GM12875 (cell line): ENCODE measurements around the gene RAB3A.

Source experiments
- H3K4me3 ChIP-seq: one replicate; pipeline ENCODE4 v1.5.1; 2011; ENCODE audit warnings: low read depth, low read length, control low read depth
- TF ChIP-seq, protein P1 (sequence below): IDR thresholded peaks from 2 replicates; pipeline ENCODE4 v1.5.1; 2011; ENCODE audit warnings: low read depth, mild to moderate bottlenecking, control low read depth, inconsistent platforms, low read length, moderate library complexity, borderline replicate concordance; ENCODE audit not compliant: insufficient read depth

The RAB3A gene

DNA sequence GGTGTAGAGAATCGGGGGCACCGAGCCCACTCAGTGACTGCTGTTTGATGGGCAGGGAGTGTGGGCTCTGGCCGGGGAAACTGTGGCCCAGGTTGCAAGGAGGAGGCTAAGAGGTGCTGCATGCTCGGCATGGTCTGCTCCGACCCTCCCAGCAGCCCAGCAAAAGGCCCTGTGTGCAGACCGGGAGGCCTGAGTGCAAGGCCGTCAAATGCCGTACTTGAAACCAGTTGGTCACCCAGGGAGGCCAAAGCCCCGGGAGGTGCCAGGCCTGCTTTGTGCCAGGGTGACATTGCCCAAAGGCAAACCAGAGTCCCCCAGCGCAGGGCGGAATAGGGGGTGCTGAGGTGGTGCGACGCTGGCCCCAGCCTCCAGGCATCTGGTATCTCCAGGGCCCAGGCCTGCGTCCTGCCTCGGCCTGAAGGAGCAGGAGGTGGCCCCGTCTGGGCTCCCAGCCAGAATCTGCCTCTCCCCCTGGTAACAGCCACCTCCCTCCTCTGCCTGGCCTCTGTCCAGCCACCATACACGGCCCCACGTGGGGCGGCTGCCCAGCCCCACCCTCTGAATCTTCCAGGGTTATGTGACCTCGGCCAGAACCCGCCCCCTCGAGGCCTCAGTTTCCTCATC, 46.9 kb downstream of the RAB3A start:
- H3K4me3 ChIP-seq = no peak overlapping the region
- TF ChIP-seq, protein P1, sequence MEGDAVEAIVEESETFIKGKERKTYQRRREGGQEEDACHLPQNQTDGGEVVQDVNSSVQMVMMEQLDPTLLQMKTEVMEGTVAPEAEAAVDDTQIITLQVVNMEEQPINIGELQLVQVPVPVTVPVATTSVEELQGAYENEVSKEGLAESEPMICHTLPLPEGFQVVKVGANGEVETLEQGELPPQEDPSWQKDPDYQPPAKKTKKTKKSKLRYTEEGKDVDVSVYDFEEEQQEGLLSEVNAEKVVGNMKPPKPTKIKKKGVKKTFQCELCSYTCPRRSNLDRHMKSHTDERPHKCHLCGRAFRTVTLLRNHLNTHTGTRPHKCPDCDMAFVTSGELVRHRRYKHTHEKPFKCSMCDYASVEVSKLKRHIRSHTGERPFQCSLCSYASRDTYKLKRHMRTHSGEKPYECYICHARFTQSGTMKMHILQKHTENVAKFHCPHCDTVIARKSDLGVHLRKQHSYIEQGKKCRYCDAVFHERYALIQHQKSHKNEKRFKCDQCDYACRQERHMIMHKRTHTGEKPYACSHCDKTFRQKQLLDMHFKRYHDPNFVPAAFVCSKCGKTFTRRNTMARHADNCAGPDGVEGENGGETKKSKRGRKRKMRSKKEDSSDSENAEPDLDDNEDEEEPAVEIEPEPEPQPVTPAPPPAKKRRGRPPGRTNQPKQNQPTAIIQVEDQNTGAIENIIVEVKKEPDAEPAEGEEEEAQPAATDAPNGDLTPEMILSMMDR = no peak

DNA sequence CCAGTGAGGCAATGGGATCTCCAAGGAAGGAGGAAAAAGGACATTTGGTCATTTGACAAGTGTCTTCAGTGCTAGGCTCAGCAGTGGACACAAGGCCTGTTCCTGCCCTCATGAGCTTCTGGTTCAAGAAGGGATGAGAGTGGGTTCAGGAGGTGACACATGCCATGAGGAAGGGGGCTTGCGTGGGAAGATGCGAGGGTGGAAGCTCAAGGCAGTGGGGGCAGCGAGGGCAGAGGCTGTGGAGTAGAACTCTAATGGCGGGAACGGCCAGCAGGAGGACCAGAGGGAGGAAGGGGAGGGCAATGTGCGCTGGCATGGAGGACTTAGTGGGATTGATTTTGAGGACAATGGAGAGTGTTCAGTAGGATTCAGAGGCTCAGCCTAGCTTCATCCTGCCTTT, 47.6 kb downstream of the RAB3A start:
- H3K4me3 ChIP-seq = no peak overlapping the region
- TF ChIP-seq, protein P1 = no peak

GRCh38 chr19:18155095-18156087, 48.5 kb downstream of the RAB3A start:
- H3K4me3 ChIP-seq = no peak overlapping the region
- TF ChIP-seq, protein P1 = no peak

DNA sequence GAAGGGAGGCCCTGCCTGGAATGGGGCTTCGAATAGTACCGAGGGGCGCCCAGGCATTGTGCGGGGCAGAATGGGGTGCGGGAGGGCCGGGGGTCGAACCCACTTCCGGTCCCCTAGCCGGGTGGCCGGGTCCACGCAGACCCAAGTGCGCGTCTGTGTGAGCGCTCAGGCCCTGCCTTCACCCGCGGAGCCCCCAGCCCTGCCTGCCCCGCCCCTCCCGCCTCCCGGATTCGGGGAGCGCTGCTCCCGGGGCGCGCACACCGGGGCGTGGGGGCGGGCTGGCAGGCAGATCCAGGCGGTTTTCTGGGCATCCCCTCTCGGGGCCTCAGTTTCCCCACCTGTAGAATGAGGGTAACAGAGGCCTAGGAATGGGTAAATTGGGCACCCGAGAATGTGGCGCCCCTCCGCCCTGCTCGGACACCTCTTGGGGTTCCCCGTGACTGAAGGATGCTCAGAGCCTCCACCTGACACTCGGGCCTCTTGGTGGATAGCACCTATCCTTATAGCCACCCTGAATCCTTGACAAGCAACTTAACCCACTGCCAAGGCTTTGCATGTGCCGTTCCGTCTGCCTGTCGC, 50.2 kb downstream of the RAB3A start:
- TF ChIP-seq, protein P1 = no peak

GRCh38 chr19:18152817-18153555, 50.9 kb downstream of the RAB3A start, which contains the start of gene PIK3R2:
Gene PIK3R2 (plus strand): TSS chr19:18153163. CDS start chr19:18155880, 2,717 bp downstream.
- peak within 1 kb of the TSS; percentile 86 for H3K4me3 ChIP-seq
- TF ChIP-seq, protein P1 = no peak

More for the DNA sequence above, 50.2 kb downstream of the RAB3A start:
- peak overlapping the region; percentile 86 for H3K4me3 ChIP-seq

DNA sequence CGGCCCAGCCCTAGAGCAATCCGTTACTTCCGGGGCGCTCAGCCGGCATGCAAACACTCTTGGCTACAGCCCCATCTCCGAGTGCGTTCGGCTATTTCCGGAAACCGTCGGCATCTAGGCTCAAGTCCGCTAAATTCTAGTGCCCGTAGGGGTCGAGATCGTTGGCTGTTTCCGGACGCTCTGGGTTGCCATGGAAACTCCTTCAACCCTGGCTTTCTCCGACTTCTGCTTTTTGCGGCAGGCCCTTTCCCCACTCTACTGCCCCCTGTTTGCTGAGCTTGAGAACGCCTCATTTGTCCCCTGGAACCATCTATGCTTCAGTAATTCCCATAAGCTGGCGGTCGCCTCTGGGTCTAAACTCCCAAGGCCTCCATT, 51.4 kb downstream of the RAB3A start:
- peak overlapping the region; percentile 63 for H3K4me3 ChIP-seq
- TF ChIP-seq, protein P1 = peak; percentile 82
